Activated T-helper 1 cell treated with anti-CD3 and anti-CD28 coated beads, Interleukin-2, amount 50 U/mL, for 16 hours (primary cell): ENCODE measurements around the gene TRIM33.
"Not testable (repeated sequence)": the region's sequence is repeated elsewhere in the genome, so short reads cannot be mapped to it uniquely, and the experiment has no call there.

Experiments
- DNase-seq, 2 donors: peaks; one replicate each; pipeline ENCODE4 v3.0.0-alpha.2; 2020; ENCODE audit warnings: low read depth in 1 of 2, low spot score in 1 of 2

Gene TRIM33

DNA sequence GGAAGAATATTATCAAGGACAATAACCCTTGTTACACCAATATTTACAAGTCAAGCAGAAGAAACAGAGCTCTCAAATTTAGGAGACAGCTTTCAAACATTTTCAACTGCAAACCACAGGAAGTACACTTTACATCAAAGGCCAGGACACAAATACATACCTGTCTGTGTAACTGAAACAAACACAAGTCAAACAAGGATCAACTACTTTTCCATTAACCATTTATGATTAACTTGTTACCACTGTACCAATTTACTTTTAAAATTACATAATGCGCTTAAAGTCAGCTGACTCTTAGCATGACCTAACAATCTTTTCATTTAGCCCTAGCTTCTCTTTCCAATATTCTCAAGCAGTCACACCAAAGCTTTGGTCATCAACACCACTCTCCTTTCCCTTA lies 43.5 kb downstream of the TRIM33 start:
- no peak for DNase-seq

DNA sequence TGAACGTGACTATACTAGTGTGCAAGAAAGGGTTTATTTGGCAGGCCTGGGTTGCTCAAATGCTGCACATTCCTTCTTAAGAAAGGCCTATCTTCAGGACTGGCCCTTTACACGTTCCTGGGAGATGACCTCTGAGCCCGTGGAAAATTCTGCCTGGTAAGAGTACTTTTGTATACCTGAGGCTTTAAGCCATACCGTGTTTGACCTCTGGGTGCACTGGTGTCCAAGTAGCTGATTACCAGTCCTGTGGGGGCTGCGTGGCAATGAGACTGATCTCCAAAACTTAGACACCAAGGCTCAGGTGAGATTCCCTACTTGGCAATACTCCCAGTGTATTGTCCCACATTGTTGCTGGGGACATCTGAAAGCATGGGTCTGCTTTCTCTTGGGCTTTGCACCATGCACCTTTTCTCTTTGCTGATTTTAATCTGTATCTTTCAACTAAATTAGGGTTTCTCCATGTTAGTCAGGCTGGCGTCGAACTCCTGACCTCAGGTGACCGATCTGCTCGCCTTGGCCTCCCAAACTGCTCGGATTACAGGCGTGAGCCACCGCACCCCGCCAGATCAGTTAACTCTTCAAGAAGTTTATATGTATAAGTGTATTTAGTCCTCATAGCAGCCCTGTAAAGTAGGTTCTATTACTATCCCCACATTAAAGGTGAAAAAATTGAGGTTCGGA lies 44.5 kb downstream of the TRIM33 start:
- no peak for DNase-seq

DNA sequence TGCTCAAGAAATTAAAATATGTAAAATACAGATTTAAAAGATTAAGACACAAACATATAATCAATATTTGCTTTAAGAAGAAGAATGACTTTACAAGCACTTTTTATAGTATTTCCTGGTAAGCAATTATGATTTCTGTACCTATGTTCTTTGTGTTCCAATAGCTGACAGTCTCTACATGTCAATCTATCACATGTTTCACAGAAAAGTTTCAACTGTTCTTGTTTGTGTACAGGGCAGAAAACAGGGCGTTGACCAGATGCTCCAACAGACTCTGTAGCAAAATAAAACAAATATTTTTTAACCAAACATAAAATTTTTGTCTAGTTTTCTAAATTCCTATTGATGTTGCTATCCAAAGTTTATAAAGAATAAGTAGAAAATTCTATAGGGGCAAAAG lies 48.0 kb downstream of the TRIM33 start:
- no peak for DNase-seq

DNA sequence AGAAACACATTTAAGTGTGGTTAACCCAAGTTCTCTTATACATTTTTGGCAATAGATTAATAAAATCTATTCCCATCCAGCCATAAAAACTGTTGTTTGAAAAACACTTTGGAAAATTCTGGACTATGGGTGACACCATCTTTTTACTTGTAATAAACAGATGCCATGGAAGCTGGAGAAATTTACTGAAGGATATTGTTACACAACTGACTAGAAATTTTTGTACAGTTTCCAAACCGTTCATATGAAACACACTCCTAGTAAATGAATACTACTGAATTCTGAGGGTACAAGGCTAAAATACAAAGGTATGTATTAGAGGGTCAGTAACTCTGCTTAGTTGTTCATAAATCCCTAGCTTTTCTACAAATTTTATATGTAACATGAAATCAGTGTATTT lies 48.7 kb downstream of the TRIM33 start:
- no peak for DNase-seq

DNA sequence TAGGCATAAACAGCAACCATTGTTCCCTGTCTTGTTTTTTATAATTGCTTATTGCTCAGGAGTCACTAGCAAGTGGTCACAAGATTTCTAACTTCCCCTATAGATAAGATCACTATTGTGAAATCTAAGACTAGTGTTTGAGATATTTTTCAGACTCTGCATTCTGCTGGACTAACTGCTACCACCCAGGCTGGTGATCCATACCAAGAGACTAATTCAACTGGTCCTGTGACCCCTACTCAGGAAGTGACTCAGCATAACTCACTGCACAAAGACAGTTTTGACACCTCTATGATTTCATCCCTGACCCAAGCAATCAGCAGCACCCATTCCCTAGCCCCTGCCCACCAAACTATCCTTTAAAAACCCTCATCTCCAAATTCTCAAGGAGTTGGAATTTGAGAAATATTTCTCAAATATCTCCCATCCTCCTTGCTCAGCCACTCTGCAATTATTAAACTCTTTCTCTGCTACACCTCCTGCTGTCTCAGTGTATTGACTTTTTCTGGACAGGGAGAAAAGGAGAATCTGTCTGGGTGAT lies 52.7 kb downstream of the TRIM33 start:
- no peak for DNase-seq

DNA sequence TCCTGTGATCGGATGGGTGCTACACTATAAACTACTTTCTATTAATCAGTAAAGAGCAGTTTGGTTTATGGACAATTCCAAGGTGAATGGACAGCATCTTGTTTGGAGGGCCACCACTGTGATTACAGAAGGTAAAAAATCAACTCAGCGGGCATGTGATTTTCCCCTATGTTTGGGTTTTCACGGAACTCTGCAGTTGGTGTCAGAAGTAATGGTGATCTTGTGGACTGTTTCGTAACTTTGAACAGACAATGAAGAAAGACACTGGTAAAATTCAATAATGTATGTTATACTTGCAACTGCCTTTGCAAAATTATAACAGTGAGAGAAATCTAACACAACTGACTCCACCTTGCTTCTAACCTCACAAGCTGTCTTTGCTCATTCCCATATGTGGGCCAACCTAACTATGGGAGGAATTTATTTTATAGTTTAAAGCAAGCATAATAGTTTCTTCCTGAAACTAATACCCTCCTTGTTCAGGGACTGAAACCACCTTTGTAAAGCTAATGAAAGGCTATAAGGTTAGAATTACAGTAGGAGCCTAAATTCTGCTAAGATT lies 53.2 kb downstream of the TRIM33 start:
- DNase-seq, result no peak

DNA sequence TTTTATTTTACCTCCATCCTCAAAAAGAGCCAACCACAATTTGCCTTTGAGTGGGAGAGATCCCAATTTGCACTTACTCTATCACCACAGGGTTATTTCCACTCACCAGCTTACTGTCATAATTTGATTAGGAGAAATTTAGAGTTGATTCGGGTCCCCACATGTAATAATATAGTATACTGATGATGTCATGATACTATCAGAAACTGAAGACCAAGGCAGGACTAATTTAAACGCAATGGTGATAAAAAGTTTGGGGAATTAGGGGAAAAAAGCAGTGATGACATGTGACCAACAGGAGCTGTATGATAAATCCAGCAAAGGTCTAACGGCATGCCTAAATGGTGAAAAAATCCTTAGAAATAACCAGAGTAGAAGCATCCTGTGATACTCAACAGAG lies 54.4 kb downstream of the TRIM33 start:
- no peak for DNase-seq

DNA sequence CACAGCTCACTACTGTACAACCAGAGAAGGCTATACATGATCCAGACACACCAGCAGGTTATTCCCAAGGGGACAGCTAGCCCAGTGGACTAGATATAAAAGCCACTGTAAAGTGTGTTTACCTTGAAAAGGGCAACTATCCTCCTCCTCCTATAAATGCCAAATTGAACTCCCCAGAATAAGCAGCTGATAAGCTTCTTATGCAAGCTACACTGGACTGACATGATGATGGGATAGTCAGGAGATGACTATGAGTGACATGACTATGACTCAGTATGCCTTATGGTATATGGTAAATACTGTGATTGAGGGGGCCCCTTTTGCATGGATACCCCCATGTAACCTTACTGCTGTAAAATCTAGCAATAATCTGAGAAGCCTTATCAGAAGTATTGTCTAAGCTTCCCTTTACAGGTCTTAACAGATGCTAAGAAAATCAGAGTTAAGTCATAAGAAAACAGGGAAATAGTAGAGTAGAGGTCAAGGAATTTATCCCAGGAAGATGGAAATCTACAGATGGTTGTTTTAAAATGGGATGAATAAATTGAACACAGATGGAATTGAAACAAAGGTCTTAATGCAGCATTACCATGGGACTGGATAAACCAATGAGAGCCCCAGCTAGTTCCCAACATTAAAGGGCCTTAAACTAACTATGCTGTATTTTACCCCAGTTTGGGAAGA lies 55.8 kb downstream of the TRIM33 start:
- DNase-seq, result no peak

DNA sequence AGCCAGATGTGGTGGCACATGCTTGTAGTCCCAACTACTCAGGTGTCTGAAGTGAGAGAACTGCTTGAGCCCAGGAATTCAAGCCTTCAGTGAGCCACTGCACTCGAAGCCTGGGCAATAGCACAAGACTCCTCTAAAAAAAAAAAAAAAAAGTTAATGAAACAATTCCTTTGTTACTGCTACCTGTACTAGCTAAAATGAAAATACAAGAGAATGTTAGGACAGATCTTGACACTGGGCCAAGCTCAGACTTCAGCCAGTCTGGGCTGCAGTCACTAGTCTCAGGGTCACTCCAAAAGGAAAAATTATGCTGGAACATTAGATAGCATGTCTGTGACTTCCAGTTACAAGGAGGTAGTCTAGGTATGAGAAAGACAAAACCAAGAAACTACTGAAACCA lies 56.5 kb downstream of the TRIM33 start:
- no peak for DNase-seq

DNA sequence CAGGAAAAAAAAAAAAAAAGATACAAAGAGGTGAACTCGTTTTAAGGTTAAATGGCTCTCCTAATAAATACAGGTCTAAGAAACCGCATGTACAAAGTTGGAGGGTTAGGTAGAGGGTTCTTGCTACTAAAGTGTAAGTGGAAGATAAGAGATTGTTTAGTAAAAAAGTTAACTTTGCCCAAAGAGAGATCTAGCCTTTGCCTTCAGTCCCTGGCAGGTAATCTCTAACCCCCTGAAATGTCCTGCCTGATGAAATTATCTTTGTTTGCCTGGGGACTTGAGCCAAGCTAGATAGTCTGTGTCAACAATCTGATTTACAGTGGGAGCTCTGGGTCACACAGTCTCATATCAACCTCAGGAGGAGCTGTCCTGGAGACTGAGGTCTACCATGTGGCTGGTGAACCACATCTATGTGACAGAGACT lies 57.6 kb downstream of the TRIM33 start:
- no peak for DNase-seq

DNA sequence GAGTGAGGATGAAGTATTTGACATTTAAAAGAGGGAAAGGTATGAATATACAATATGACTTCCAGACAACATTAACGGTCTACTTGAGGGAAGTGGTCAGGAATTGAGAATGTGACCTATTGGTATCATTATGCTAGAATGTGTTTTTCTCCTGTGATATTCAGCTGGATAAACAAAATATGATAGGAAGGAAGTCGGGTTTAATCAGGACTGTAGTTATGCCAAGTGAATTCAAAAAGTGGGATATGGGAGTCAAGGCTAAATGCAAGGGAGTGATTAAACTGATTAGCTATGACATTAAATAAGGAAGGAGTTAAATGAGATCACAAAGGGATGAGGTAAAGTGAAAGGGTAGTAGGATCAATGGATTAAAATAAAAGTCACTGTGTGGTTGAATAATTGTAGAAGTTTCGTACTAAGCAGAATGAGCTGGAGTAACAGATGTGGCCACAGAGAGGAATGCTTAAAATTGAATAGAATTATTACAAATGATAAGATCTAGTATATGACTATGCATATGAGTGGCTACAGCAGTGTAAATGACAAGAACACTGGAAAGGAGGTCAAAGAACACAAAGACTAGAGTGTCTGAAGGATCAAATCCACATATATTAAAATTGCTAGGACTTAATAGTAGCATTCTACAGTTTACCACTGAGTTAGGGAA lies 62.5 kb downstream of the TRIM33 start:
- DNase-seq, result no peak

DNA sequence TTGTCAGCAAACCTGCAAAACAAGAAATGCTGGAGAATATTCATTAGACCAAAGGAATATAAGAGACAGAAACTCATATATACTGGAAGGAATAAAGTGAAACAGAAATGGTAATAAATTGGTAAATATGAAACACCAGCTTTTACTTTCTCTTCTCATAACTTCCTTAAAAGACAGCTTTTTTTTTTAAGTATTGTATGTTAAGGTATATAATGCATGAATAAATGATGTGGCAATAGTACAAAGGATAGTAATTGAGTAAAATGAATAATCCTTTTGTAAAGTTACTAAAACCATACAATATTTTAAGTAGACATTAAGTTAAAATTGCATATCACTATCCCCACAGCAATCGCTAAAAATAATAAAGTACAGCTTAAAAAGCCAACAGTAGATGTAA lies 64.8 kb downstream of the TRIM33 start:
- DNase-seq, result no peak

DNA sequence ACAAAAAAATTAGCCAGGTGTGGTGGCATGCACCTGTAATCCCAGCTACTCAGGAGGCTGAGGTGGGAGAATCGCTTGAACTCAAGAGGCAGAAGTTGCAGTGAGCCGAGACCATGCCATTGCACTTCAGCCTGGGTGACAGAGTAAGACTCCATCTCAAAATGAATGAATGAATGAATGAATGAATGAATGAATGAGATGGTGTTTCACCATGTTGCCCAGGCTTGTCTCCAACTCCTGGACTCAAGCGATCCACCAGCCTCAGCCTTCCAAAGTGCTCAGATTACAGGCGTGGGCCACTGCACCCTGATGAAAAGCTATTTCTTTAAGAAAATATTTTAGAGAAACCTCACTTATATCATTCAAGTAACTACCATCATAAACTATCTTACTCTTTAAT lies 67.8 kb downstream of the TRIM33 start:
- DNase-seq, result not testable (repeated sequence)

DNA sequence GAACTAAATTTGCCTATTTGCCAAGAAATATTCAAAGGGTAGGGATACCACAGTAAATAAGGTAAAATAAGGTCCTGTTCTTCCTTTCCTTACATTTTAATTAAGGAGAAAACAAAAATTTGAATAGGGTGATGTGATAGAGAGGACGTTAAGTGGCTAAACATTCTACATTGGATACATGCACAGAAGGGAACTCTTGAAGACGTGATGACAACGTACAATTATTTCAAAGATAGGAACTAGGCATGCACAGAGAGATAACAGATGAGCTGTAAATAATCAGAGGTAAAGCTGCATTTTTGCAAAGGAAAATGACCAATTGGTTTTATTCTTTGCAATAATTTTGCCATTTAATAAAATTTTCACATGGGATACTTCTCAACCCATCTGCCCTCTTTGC lies 69.7 kb downstream of the TRIM33 start:
- DNase-seq, result no peak

DNA sequence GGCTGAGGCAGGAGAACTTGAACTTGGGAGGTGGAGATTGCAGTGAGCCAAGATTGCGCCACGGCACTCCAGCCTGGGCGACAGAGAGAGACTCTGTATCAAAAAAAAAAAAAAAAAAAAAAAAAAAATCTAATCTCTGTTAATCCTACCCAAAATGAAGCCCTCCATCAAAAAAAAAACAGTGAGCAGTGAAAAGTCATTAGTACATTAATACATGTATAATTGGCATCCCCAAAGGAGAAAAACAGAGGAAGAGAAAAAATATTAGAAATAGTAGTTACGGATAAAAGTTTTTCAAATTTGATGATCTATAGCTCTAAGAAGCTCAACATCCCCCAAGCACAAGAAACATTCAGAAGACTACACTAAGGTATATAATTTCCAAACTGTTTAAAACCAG lies 71.6 kb downstream of the TRIM33 start:
- DNase-seq, result no peak

DNA sequence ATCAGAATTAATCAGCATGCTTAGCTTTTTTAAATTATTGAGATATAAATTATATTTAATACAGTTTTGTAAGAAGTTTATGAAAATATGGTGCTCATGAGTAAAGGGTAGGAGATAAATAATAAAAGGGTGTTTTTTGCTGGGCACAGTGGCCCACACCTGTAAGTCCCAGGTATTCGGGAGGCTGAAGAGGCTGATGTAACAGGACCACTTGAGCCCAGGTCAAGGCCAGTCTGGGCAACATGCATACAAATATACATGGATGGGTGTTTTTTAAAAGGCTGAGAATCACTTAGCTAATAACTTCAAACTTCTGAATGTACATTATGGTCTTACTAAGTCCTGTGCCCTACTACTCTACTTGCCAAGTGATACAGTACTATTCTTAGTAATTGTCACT lies 73.2 kb downstream of the TRIM33 start:
- DNase-seq, result no peak

DNA sequence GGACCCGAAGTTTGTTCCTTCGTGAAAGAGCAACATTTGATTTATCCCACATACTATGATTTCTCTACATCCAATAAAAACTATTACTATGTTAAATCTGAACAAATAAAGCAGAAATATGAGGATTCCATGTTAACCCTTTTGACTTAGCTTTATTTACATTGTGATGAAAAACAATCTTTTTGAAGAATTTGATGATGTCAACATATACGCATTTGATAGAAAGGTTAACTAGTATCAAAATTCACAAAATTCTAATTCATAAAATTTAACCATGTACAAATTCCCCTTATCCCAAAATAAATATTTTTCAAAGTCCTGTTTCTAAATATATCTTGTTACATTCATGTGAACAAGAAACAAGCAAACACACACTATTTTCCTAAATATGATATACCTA lies 74.2 kb downstream of the TRIM33 start:
- no peak for DNase-seq

DNA sequence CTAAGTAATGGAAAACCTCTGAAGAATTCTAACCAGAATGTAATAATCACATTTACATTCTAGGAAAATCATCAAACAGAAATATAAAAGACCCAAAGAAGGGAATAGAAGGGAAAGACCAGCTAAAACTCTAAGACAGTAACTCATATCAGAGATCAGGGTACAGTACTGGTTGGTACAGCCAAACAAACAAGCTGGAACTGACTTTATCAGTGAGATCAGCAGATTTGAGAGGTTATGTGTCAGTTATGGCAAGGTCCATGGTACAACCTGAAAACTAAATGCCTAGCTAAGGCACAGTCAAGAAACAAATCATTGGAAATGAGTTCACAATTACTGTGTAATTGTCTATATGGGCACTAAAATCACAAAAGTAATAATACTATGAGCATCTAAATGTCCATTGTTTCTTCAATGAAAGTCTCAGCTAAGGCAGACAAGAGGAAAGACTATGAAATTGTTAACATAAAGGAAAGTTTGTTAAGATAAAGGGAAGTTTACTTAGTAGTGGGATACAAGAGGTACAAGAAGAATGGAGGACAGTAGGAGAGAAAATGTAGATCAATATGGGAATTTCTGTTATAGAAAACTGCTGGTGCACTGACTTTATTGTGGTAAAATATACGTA lies 75.8 kb downstream of the TRIM33 start:
- no peak for DNase-seq

DNA sequence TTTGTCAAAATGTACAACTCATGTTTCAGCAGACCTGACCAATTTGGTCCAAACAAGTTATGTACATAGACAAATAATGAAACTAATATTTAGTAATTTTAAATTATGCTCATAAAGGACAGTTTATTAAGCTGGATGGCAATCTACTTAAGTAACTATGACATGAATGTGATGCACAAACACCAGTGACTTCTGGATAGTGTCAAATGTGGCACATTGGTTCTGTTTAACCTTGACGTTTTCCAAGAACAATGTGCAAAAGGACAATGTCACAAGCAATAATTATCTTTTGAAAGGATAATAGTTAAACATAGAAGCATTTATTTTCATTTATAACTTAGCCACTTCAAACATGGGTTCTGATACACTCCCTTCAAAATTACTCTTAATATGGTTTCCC lies 80.0 kb downstream of the TRIM33 start:
- no peak for DNase-seq

DNA sequence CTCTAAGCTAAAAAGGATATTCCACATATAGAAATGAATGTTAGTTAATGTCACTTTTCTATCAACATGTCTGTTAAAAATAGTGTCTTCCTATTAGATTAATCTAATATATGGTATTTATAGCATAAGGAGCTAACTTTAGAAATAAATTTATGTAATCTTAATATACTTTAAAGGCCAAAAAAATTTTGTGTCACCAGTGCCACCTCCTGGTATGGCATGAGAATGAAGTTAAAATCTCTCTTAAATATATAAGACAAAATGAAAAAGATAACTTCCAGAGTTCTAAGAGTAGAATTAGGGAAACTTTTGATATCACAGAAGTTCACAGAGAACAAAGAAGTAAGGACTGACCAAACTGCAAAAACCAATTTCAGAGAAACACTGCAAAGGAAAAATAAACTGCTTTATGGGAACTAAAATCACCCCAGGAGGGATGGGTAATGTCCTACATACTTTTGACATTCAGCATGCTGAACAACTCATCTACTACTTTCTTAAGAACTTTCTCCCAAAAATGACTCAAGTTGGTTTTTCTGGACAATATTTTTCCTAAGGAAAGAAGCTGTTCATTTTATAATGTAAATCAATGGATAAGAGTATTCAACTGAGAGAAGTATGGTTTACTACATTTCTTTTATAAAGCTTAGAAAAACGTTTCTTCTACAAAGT lies 82.8 kb downstream of the TRIM33 start:
- DNase-seq, result no peak

DNA sequence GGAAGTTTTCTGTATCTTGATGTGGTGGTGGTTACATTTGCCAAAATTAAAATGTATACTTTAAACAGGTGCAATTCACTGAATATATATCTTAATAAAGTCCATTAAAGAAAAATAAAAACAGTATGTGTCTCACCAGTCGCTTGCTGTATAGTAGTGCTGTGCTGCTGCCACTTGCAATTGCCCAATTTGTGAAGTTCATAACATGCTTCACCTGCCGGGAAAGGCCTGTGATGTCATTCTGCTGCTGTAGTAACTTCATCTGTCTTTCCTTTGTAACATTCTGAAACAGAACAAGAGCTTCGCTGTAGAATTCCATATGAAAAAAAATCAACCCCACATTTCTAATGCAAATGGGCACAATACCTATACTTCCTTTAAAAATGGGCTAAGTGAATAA lies 83.4 kb downstream of the TRIM33 start:
- DNase-seq, result no peak
